Fibroblast of villous mesenchyme (primary cell): ENCODE data around the gene SCYGR4. TPM values are rescaled to one million over a fixed set of nuclear protein-coding genes. Genes with fewer than 3 reads are reported as not detected.
"Not testable (repeated sequence)": the region's sequence is repeated elsewhere in the genome, so short reads cannot be mapped to it uniquely, and the experiment has no call there.

Experiments
- DNase-seq: peaks from one replicate; pipeline ENCODE4 v3.0.0-alpha.2; 2010; ENCODE audit warnings: low read depth
- H3K4me3 ChIP-seq: 2 replicates; pipeline ENCODE4 v1.5.1; 2011; ENCODE audit warnings: low read depth, mild to moderate bottlenecking, low read length
- total RNA-seq: library from RNA; depleted of rRNA; stranded (reverse); fragments of >200 nt; gene quantifications from 2 replicates; pipeline ENCODE4 v1.2.3, GENCODE V29; 2012
- TF ChIP-seq, protein P1 (sequence below): IDR thresholded peaks from 2 replicates; pipeline ENCODE4 v1.5.1; 2012; ENCODE audit warnings: low read depth, mild to moderate bottlenecking, low read length; ENCODE audit not compliant: insufficient read depth

The SCYGR4 gene
- total RNA-seq, 1 donor: not detected

- H3K4me3 ChIP-seq: no peak overlapping the region
- no peak for DNase-seq
- TF ChIP-seq, protein P1, sequence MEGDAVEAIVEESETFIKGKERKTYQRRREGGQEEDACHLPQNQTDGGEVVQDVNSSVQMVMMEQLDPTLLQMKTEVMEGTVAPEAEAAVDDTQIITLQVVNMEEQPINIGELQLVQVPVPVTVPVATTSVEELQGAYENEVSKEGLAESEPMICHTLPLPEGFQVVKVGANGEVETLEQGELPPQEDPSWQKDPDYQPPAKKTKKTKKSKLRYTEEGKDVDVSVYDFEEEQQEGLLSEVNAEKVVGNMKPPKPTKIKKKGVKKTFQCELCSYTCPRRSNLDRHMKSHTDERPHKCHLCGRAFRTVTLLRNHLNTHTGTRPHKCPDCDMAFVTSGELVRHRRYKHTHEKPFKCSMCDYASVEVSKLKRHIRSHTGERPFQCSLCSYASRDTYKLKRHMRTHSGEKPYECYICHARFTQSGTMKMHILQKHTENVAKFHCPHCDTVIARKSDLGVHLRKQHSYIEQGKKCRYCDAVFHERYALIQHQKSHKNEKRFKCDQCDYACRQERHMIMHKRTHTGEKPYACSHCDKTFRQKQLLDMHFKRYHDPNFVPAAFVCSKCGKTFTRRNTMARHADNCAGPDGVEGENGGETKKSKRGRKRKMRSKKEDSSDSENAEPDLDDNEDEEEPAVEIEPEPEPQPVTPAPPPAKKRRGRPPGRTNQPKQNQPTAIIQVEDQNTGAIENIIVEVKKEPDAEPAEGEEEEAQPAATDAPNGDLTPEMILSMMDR: no peak
Measured at GRCh38 chr2:227661025-227661649, 43.8 kb downstream of the SCYGR4 start.

DNA sequence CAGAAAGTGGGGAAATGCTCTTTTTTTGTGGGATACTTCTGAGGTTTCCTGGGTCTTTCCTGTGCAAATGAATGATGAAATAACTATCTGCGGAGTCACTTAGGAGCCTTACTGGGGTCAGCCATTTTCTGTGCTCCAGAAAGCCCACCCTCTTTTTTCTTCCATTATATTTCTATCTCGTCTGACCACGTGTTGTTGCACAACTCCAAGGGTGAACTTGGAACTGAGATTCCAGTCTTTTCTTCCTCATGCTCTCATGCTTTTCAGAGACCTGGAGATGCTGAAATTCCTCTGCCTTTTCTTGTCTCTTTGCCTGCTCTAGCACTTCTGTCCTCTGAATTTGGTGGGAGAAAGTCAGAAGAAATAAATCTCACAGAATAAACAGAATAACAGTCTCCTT is 44.5 kb downstream of the SCYGR4 start:
- TF ChIP-seq, protein P1: no peak
- H3K4me3 ChIP-seq: no peak overlapping the region
- no peak for DNase-seq

DNA sequence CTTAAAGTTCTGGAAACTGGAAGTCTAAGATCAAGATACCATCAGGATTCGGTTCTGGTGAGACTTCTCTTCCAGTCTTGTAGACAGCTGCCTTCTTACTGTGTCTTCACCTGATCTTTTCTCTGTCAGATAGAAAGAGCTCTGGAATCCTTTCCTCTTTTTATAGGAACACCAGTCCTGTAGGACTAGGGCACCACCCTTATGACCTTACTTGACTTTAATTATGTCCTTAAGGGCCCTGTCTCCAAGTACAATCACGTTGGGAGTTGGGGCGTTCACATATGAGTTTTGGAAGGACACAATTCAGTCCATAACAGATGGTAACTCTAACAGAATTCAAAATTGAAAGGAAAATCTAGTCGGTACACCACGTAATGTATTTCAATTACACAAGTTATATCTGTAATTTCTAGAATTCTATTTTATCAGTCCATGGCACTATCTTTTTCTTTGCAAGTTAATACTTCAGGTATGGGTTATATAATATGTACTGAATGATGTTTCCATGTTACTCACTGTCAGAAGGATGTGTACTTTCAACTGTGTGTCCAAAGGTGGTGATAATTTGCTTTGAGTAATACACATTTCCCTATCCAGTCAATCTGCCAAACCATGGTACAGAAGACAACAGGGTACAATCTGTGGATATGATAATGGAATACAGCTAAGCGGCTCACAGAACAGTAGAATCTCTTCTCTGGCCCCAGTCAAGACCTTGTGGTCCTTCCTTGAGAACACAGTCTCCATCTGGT is 48.1 kb downstream of the SCYGR4 start:
- TF ChIP-seq, protein P1: no peak
- H3K4me3 ChIP-seq: no peak overlapping the region
- no peak for DNase-seq

- DNase-seq, H3K4me3 ChIP-seq: not testable (repeated sequence)
Measured at GRCh38 chr2:227666631-227667170, 49.4 kb downstream of the SCYGR4 start, which contains the start of gene SCYGR5. SCYGR5 (plus strand) TSS chr2:227666804; CDS start chr2:227666804, 0 bp downstream.

Other genes with a start within 250 kb of the SCYGR4 start
- gene TM4SF20, start 238.2 kb upstream of the SCYGR4 start, total RNA-seq: under 0.01 TPM in 1 of 2 replicates, not detected in the other
- gene SCYGR1, start 229.5 kb upstream of the SCYGR4 start, total RNA-seq: not detected in 2 replicates
- gene AGFG1, start 145.3 kb upstream of the SCYGR4 start, total RNA-seq: 30.0 and 56.1 TPM in 2 replicates
- gene SCYGR2, start 18.6 kb upstream of the SCYGR4 start, total RNA-seq: not detected in 2 replicates
- gene SCYGR3, start 2.7 kb upstream of the SCYGR4 start, total RNA-seq: not detected in 2 replicates
- gene SCYGR5, start 49.3 kb downstream of the SCYGR4 start, total RNA-seq: not detected in 2 replicates
- gene SLC19A3, start 100.5 kb downstream of the SCYGR4 start, total RNA-seq: under 0.01 and 0.32 TPM in 2 replicates
- not detected in 2 replicates for gene SCYGR6, start 107.3 kb downstream of the SCYGR4 start, total RNA-seq
- not detected in 2 replicates for gene SCYGR7, start 110.8 kb downstream of the SCYGR4 start, total RNA-seq
- not detected in 2 replicates for gene SCYGR8, start 128.4 kb downstream of the SCYGR4 start, total RNA-seq
- 0.43 TPM in 1 of 2 replicates, not detected in the other for gene CCL20, start 196.3 kb downstream of the SCYGR4 start, total RNA-seq